ENCODE results near the gene GPC3.

The GPC3 gene

GRCh38 chrX:133837091-133837490, 148.3 kb downstream of the GPC3 start:
- TF ChIP-seq ZNF391 (tag by site-specific recombination; IDR thresholded peaks at IDR 0.05; ENCODE audit: borderline replicate concordance, low read depth), result no peak
- H3K4me3 ChIP-seq (ENCODE audit: low read depth, low read length), result no peak overlapping the region
- POLR2A ChIA-PET, result no interaction called here
- H3K4me1 ChIP-seq (ENCODE audit: control insufficient read depth, insufficient read depth, low read length), result no peaks in the 10 kb centered on the region
- CTCF ChIA-PET, result interaction anchor here (0.6 to 1.3 kb wide), 4 partner anchors 45 to 184 kb away, joined by 3 to 11 read pairs (median 3); no protein-coding TSS in a partner anchor
- H3K36me3 ChIP-seq (ENCODE audit: control insufficient read depth in 2 of 2, insufficient read depth in 1 of 2, low read length in 2 of 2), result no peaks in the 10 kb centered on the region
- no peaks in the 10 kb centered on the region for H3K9me3 ChIP-seq (ENCODE audit: control insufficient read depth, insufficient read depth, low read depth, low read length)
- H3K27ac ChIP-seq (ENCODE audit: extremely low read depth, low read depth, low read length), result no peak overlapping the region

- CTCF ChIA-PET, result interaction anchor here (0.9 to 1.3 kb wide), 5 partner anchors 10 to 103 kb away, joined by 3 to 11 read pairs (median 3); no protein-coding TSS in a partner anchor
- Histone ChIP-seq H3K4me3 (ENCODE audit: low read depth, low read length) (no peak overlapping the region), H3K36me3 (ENCODE audit: control insufficient read depth in 2 of 2, insufficient read depth in 1 of 2, low read length in 2 of 2) (no peaks in the 10 kb centered on the region), H3K27ac (ENCODE audit: extremely low read depth, low read depth, low read length) (no peak overlapping the region), H3K9me3 (ENCODE audit: control insufficient read depth, insufficient read depth, low read depth, low read length) (no peaks in the 10 kb centered on the region), H3K4me1 (ENCODE audit: control insufficient read depth, insufficient read depth, low read length) (no peaks in the 10 kb centered on the region)
- POLR2A ChIA-PET, result no interaction called here
- TF ChIP-seq ZNF510 (tag by site-specific recombination; IDR thresholded peaks at IDR 0.05; ENCODE audit: insufficient replicate concordance) (no peak), EGR2 (tag by site-specific recombination; IDR thresholded peaks at IDR 0.05; ENCODE audit: low read depth) (no peak), ZBTB20 (tag by site-specific recombination; IDR thresholded peaks at IDR 0.05) (no peak), ZNF426 (tag by site-specific recombination; IDR thresholded peaks at IDR 0.05) (no peak), ZIC2 (tag by site-specific recombination; IDR thresholded peaks at IDR 0.05) (no peak), ZNF48 (tag by site-specific recombination; IDR thresholded peaks at IDR 0.05) (no peak), ZNF561 (tag by site-specific recombination; IDR thresholded peaks at IDR 0.05; ENCODE audit: borderline replicate concordance) (no peak), ZSCAN30 (tag by site-specific recombination; IDR thresholded peaks at IDR 0.05) (no peak), ZNF596 (tag by site-specific recombination; IDR thresholded peaks at IDR 0.05) (no peak), PRDM2 (tag by site-specific recombination; IDR thresholded peaks at IDR 0.05; ENCODE audit: borderline replicate concordance) (no peak), ZNF660 (tag by site-specific recombination; IDR thresholded peaks at IDR 0.05) (no peak), SALL2 (tag by site-specific recombination; IDR thresholded peaks at IDR 0.05; ENCODE audit: borderline replicate concordance) (no peak), ZNF600 (tag by site-specific recombination; IDR thresholded peaks at IDR 0.05) (no peak), ZSCAN5A (tag by site-specific recombination; IDR thresholded peaks at IDR 0.05) (no peak), REST (tag by site-specific recombination; IDR thresholded peaks at IDR 0.05) (no peak), ZNF521 (tag by site-specific recombination; IDR thresholded peaks at IDR 0.05) (no peak), ZNF707 (tag by site-specific recombination; IDR thresholded peaks at IDR 0.05) (no peak), ZNF488 (tag by site-specific recombination; IDR thresholded peaks at IDR 0.05) (no peak), ZFP69B (tag by site-specific recombination; IDR thresholded peaks at IDR 0.05) (no peak)
Observed at GRCh38 chrX:133836561-133836960, 148.8 kb downstream of the GPC3 start.

Data from HEK293 (cell line).